HepG2 (cell line): ENCODE measurements around the gene TFRC. TPM values are rescaled to one million over a fixed set of nuclear protein-coding genes. Genes with fewer than 3 reads are reported as not detected.
A peak's percentile ranks its signal among the peaks of the same experiment; 100 is the strongest.

Source experiments
- ARHGAP35 ChIP-seq: sonication (generic); formaldehyde crosslinking; IDR thresholded peaks from 2 replicates; pipeline ENCODE4 v1.9.0; 2022; ENCODE audit warnings: mild to moderate bottlenecking, inconsistent platforms, moderate library complexity, missing genetic modification reagents, borderline replicate concordance
- ATF1 ChIP-seq: IDR thresholded peaks from 2 replicates; pipeline ENCODE4 v1.6.1; 2016; ENCODE audit warnings: mild to moderate bottlenecking, control low read depth
- CCAR2 ChIP-seq: fragments of 200-400 bp; formaldehyde crosslinking; optimal IDR thresholded peaks from 2 replicates; pipeline ENCODE3; 2018; ENCODE audit warnings: low read depth, mild to moderate bottlenecking, low read length, moderate library complexity
- CCDC6 ChIP-seq: sonication (generic); formaldehyde crosslinking; IDR thresholded peaks from 2 replicates; pipeline ENCODE4 v1.8.1; 2022; ENCODE audit warnings: mild to moderate bottlenecking, missing genetic modification reagents, moderate library complexity
- KDM4B ChIP-seq: sonication (generic); formaldehyde crosslinking; IDR thresholded peaks from 2 replicates; pipeline ENCODE4 v1.4.0; 2020; ENCODE audit warnings: missing genetic modification reagents
- KLF15 ChIP-seq: sonication (generic); formaldehyde crosslinking; IDR thresholded peaks from 2 replicates; pipeline ENCODE4 v1.8.1; 2023; ENCODE audit warnings: borderline replicate concordance, mild to moderate bottlenecking, inconsistent platforms, missing genetic modification reagents, mixed read lengths
- NONO ChIP-seq, 2 experiments: fragments of 450-650 bp in 1 of 2; sonication (generic) in 1 of 2; formaldehyde crosslinking in 1 of 2; IDR thresholded peaks in 1 of 2; conservative IDR thresholded peaks in 1 of 2; 2 replicates each; pipeline versions ENCODE4 v1.6.1 to v1.8.0; 2017 to 2022; ENCODE audit warnings: mild to moderate bottlenecking in 1 of 2, missing genetic modification reagents in 1 of 2, moderate library complexity in 1 of 2
- NR2F6 ChIP-seq, 2 experiments: IDR thresholded peaks; 2 replicates each; pipeline ENCODE4 v1.6.1; 2016; ENCODE audit warnings: antibody characterized with exemption in 1 of 2, mild to moderate bottlenecking in 1 of 2
- PCBP1 ChIP-seq: fragments of 200-400 bp; formaldehyde crosslinking; IDR thresholded peaks from 2 replicates; pipeline ENCODE4 v1.6.1; 2017; ENCODE audit warnings: mild to moderate bottlenecking, low read depth, low read length, borderline replicate concordance
- TCF12 ChIP-seq, 2 experiments: fragments of 450-650 bp in 1 of 2; sonication (generic) in 1 of 2; formaldehyde crosslinking in 1 of 2; IDR thresholded peaks; 2 replicates each; pipeline versions ENCODE4 v1.6.1 to v1.8.0; 2017 to 2022; ENCODE audit warnings: antibody characterized with exemption in 1 of 2, mild to moderate bottlenecking in 1 of 2, missing genetic modification reagents in 1 of 2, moderate library complexity in 1 of 2
- THAP9 ChIP-seq: sonication (generic); formaldehyde crosslinking; IDR thresholded peaks from 2 replicates; pipeline ENCODE4; 2020; ENCODE audit warnings: missing genetic modification reagents, mild to moderate bottlenecking, borderline replicate concordance
- TP53 ChIP-seq: sonication (generic); formaldehyde crosslinking; conservative IDR thresholded peaks from 2 replicates; pipeline ENCODE4 v1.4.0; 2020; ENCODE audit warnings: missing genetic modification reagents
- YY1 ChIP-seq: IDR thresholded peaks from 2 replicates; pipeline ENCODE4 v1.6.1; 2011; ENCODE audit warnings: low read length, low read depth, moderate library complexity, mild to moderate bottlenecking; ENCODE audit not compliant: insufficient read depth, insufficient replicate concordance
- ZBTB7B ChIP-seq: sonication (generic); formaldehyde crosslinking; IDR thresholded peaks from 2 replicates; pipeline ENCODE4 v1.4.0; 2020; ENCODE audit warnings: missing genetic modification reagents
- ZNF232 ChIP-seq: sonication (generic); formaldehyde crosslinking; IDR thresholded peaks from 2 replicates; pipeline ENCODE4 v1.4.0; 2020; ENCODE audit warnings: missing genetic modification reagents, borderline replicate concordance
- ZNF317 ChIP-seq: sonication (generic); formaldehyde crosslinking; IDR thresholded peaks from 2 replicates; pipeline ENCODE4 v1.5.0; 2020; ENCODE audit warnings: mild to moderate bottlenecking, missing genetic modification reagents
- ZNF34 ChIP-seq: sonication (generic); formaldehyde crosslinking; IDR thresholded peaks from 2 replicates; pipeline ENCODE4 v1.4.0; 2020; ENCODE audit warnings: mild to moderate bottlenecking, missing genetic modification reagents, borderline replicate concordance
- ZNF343 ChIP-seq: sonication (generic); formaldehyde crosslinking; IDR thresholded peaks from 2 replicates; pipeline ENCODE4 v1.4.0; 2020; ENCODE audit warnings: mild to moderate bottlenecking, missing genetic modification reagents
- ZNF557 ChIP-seq: sonication (generic); formaldehyde crosslinking; IDR thresholded peaks from 2 replicates; pipeline ENCODE4 v1.4.0; 2020; ENCODE audit warnings: missing genetic modification reagents
- ZNF567 ChIP-seq: sonication (generic); formaldehyde crosslinking; IDR thresholded peaks from 2 replicates; pipeline ENCODE4 v1.8.1; 2023; ENCODE audit warnings: mild to moderate bottlenecking, missing genetic modification reagents, borderline replicate concordance
- ZNF577 ChIP-seq: sonication (generic); formaldehyde crosslinking; IDR thresholded peaks from 2 replicates; pipeline ENCODE4 v1.4.0; 2020; ENCODE audit warnings: mild to moderate bottlenecking, low read depth, missing genetic modification reagents, borderline replicate concordance
- ZNF652 ChIP-seq: IDR thresholded peaks from 2 replicates; pipeline ENCODE4 v1.6.1; 2016; ENCODE audit warnings: low read depth, borderline replicate concordance
- ZNF670 ChIP-seq: sonication (generic); formaldehyde crosslinking; IDR thresholded peaks from 2 replicates; pipeline ENCODE4 v1.8.0; 2022; ENCODE audit warnings: mild to moderate bottlenecking, missing genetic modification reagents, borderline replicate concordance
- ZNF740 ChIP-seq: sonication (generic); formaldehyde crosslinking; IDR thresholded peaks from 2 replicates; pipeline ENCODE4 v1.4.0; 2020; ENCODE audit warnings: missing genetic modification reagents
- ZNF788 ChIP-seq: sonication (generic); formaldehyde crosslinking; IDR thresholded peaks from 2 replicates; pipeline ENCODE4 v1.5.0; 2020; ENCODE audit warnings: mild to moderate bottlenecking, missing genetic modification reagents, borderline replicate concordance
- ZNF790 ChIP-seq: sonication (generic); formaldehyde crosslinking; IDR thresholded peaks from 2 replicates; pipeline ENCODE4 v1.8.0; 2022; ENCODE audit warnings: missing genetic modification reagents, mild to moderate bottlenecking, borderline replicate concordance
- polyA plus RNA-seq, 8 experiments: library from polyadenylated mRNA; depleted of rRNA in 3 of 8; stranded (reverse) in 7 of 8; unstranded in 1 of 8; fragments of >200 nt; fragmentation: Illumina TruSeq in 4 of 8; extraction: Trizol in 4 of 8; gene quantifications; 2 replicates each; pipeline versions ENCODE4 v1.2.1 to v1.2.3, GENCODE V29; 2011 to 2016; ENCODE audit warnings: low read depth in 4 of 8, missing spikeins in 1 of 8, mixed read lengths in 1 of 8; ENCODE audit not compliant: insufficient read depth in 1 of 8
- total RNA-seq, 5 experiments: library from RNA; depleted of rRNA; stranded (reverse); fragments of >200 nt; fragmentation: Illumina TruSeq; extraction: Trizol; gene quantifications; 2 replicates each; pipeline ENCODE4 v1.2.3, GENCODE V29; 2016; ENCODE audit warnings: low read depth in 1 of 5

Gene TFRC
- total and polyA plus RNA-seq, 2 of the 13 experiments (the other 11 are each of a cell fraction or from before 2014, with no cell fraction given), result 188 to 274 TPM

GRCh38 chr3:196081834-196082618, at the start of gene TFRC (continued):
- TF ChIP-seq ZNF577 (CRISPR knock-in tag), result 0 out of 2 replicates have a peak, but pooled peaks have one; percentile 34
- TF ChIP-seq ZNF343, result peak; percentile 72; the same call in 1 of the 2 replicates
- TF ChIP-seq TP53, result no peak
- no peak for TF ChIP-seq NONO (IDR thresholded peaks at IDR 0.05)
- TF ChIP-seq NONO (CRISPR knock-in tag; conservative IDR thresholded peaks at IDR 0.05), result peak; percentile 92
- TF ChIP-seq ZNF34 (CRISPR knock-in tag), result no peak
- TF ChIP-seq KDM4B (CRISPR knock-in tag), result peak; percentile 39; the same call in 1 of the 2 replicates
- no peak for TF ChIP-seq PCBP1
- peak; percentile 69 for TF ChIP-seq ZNF670 (CRISPR knock-in tag)
- TF ChIP-seq ZNF567 (CRISPR knock-in tag), result no peak
- TF ChIP-seq YY1, result peak; percentile 87
- peak; percentile 90 for TF ChIP-seq ATF1
- TF ChIP-seq ZNF652 (CRISPR knock-in tag), result no peak
- TF ChIP-seq CCDC6 (CRISPR knock-in tag), result peak; percentile 80
- TF ChIP-seq ZNF790 (CRISPR knock-in tag), result peak; percentile 90; the same call in 1 of the 2 replicates
- TF ChIP-seq ZNF788, result peak; percentile 91; the same call in 1 of the 2 replicates
- TF ChIP-seq KLF15 (CRISPR knock-in tag), result no peak; the same call in 1 of the 2 replicates
- peak; percentile 84 for TF ChIP-seq ZBTB7B (CRISPR knock-in tag)
- TF ChIP-seq ZNF317 (CRISPR knock-in tag), result peak; percentile 84
- no peak for TF ChIP-seq TCF12 (IDR thresholded peaks at IDR 0.05)
- TF ChIP-seq TCF12 (CRISPR knock-in tag; IDR thresholded peaks at IDR 0.05), result no peak; the same call in 1 of the 2 replicates
- TF ChIP-seq ZNF557 (CRISPR knock-in tag), result peak; percentile 74; the same call in 1 of the 2 replicates
- no peak for TF ChIP-seq ARHGAP35 (CRISPR knock-in tag)
- no peak for TF ChIP-seq CCAR2
- no peak; the same call in 1 of the 2 replicates for TF ChIP-seq ZNF232 (CRISPR knock-in tag)
- TF ChIP-seq THAP9 (CRISPR knock-in tag), result peak; percentile 15; the same call in 1 of the 2 replicates
- no peak for TF ChIP-seq NR2F6 (IDR thresholded peaks at IDR 0.05)
- peak; percentile 74 for TF ChIP-seq NR2F6 (CRISPR knock-in tag; IDR thresholded peaks at IDR 0.05)
- TF ChIP-seq ZNF740 (CRISPR knock-in tag), result no peak
